GM21529 (cell line): ENCODE measurements around the gene FAM72B.
"Not testable (repeated sequence)": the region's sequence is repeated elsewhere in the genome, so short reads cannot be mapped to it uniquely, and the experiment has no call there.

Experiments used
- ATAC-seq: cut with Tn5 transposase; IDR thresholded peaks from one replicate; pipeline ENCODE4 v1.9.1; 2021; ENCODE audit not compliant: unreplicated experiment

The FAM72B gene

DNA sequence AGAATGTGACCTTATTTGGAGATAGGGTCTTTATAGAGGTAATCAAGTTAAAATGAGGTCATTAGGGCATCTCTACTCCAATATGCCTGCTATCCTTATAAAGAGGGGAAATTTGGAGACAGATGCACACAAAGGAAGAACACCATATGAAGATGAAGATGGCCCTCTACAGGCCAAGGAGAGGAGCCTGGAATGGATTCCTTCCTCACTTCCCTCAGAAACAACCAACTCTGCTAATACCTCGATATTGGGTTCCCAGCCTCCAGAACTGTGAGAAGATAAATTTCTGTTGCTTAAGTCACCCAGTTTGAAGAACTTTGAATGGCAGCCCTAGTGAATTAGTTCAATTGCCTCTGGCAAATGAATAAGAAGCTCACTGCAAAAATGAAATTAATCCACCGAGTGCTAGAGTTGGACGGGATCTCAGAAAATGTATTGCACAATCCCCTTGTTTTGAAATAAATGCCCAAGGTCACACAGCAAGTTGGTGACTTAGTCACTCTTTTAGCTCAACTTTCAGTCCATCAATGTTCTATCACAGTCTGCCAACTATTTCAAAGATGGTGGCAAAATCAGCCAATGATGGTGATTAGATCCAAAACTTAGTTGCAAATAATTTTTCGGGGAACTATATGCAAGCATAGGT lies 27.1 kb downstream of the FAM72B start:
- ATAC-seq = not testable (repeated sequence)

DNA sequence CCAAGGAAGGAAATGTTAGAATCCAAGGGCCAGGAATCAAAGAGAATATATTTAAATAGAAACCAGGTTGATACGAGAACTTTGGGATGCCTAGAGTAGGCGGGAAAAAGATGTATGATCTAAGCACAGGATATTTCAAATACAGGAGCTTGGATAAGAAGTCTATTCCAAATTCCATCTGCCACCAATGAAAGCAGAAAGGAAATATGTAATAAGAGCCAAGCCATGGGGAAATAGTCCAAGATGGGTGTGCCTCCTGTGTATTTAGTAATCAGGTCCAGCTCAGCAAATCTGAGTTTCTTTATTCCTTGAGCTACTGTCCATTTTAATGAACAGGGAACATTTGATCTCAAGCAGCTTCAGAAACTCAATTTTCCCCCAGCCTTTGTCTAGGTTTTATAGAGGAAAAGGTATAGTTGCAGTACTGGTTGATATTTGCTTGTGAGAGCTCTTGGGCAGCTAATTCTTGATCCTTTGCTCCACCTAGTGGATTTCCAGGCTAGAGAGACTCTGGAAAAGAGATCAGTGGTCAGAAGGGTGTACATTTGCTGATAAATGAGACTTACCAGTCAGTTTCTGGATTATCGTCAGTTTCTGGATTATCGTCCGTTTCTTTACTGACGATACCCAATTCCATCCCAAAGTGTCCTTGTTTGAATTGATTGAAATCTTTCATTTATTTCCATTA lies 28.3 kb downstream of the FAM72B start:
- ATAC-seq = not testable (repeated sequence)

DNA sequence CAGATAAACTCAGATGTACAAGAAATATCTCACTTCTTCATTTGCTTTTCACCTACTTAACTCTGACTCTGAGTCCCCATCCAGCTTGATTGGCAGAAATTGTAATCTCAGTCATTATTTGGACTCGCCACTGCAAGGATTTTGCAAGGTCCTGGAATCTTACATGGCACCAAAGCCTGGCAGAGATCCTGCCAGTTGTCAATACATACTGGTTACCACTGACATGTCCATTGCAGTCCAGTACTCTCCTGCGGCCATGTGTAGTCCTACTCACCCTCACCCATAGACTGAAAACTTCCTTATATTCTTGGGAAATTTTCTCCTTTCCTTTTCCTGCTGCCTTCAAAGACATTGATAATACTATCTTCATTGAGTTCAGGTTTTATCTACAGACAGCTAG lies 29.3 kb downstream of the FAM72B start:
- not testable (repeated sequence) for ATAC-seq

DNA sequence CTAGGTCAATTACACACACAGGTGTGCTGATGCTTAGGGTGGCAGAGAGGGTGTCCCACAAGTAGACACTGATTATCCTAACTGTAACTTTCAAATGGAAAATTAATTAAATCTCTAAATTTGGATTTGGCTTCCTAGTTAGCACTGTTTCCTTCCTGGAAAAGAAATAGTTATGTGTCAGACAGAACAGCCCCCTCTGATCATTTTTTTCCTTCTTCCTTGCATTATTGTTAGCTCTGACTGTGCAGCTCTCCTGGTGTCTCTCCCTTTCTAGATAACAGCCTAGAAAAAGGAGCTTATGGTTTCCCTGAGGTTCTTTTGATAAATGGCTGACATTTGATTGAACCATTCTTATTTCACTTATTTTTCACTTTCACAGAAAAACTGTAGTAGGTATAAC lies 31.4 kb downstream of the FAM72B start:
- ATAC-seq = not testable (repeated sequence)

- not testable (repeated sequence) for ATAC-seq
Observed at GRCh38 chr1:121151294-121151693, 32.8 kb downstream of the FAM72B start.

DNA sequence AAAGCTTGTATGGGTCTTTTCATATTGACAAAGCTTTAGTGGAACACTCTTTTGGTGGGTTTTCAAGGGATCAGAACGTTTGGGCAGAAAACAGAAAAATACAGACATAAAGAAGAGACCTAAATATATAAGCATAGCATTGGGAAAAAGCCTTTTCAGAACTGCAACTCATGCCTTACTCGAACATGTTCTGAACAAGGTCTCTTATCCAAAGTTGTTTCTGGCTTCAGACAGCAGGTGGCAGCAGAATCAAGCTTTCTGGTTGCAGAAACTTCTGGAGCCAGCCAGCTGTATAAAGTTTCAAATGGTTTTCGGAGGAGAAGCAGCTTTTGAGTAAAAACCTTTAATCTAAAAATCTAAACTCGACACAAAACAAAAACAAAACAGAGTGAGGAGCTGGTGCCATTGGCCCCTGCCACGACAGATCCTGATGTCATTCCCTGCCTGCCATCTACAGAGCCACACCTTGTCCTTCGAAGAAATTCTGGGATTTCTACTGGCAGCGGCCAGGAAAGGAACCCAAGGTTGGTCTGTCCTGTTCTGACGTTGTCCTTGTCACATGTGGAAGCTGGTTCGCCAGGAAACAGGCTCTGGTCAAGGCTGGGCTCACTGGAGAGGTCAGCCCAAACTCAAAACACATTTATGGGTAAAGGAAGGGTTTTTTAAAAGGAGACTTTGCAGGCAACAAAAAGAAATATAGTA lies 35.5 kb downstream of the FAM72B start:
- ATAC-seq = not testable (repeated sequence)

DNA sequence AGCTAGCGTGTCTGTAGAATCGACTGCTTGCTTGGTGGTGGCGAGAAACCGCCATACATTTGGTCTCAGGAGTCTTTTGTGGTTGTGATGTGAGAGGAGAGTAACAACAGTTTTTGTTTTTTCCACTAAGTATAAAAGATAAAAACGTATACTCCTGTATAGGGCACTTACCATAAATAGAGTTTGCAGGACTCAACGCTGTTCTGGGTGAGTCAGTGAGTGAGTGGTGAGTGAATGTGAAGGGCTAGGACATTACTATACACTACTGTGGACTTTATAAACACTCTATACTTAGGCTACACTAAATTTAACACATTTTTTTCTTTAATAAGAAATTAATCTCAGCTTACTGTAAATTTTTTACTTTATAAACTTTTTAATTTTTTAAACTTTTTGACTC lies 43.7 kb downstream of the FAM72B start:
- not testable (repeated sequence) for ATAC-seq

DNA sequence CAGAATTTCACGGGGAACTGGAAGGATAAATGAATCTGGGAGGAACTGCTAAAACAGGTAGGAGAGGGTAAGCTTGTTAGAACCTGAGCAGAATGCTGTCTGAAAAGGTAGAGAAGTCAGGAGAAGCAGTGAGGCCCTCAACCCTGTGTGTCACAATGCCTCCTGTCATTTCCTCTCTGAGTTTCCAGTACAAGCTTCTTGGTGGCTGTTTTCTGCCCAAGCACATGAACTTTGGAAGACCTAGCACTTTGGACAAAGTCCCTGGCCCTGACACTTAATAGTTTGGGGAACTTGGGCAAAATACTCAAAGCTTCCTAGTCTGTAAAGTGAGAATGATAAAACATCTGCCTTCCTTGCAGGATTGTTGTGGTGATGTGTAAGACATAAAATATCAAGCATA lies 52.6 kb downstream of the FAM72B start:
- not testable (repeated sequence) for ATAC-seq

GRCh38 chr1:121118480-121118824 lies 65.7 kb downstream of the FAM72B start:
- ATAC-seq = not testable (repeated sequence)
